NB4 (cell line): ENCODE results near the gene CNKSR3.

Experiments used
- CTCF ChIP-seq: IDR thresholded peaks from one replicate; pipeline ENCODE4 v1.5.1; 2012; ENCODE audit warnings: low read depth, low read length
- POLR2A ChIP-seq: IDR thresholded peaks from 2 replicates; pipeline ENCODE4 v1.6.1; 2011; ENCODE audit warnings: mild to moderate bottlenecking; ENCODE audit not compliant: insufficient read length; ENCODE audit errors: extremely low read depth

DNA sequence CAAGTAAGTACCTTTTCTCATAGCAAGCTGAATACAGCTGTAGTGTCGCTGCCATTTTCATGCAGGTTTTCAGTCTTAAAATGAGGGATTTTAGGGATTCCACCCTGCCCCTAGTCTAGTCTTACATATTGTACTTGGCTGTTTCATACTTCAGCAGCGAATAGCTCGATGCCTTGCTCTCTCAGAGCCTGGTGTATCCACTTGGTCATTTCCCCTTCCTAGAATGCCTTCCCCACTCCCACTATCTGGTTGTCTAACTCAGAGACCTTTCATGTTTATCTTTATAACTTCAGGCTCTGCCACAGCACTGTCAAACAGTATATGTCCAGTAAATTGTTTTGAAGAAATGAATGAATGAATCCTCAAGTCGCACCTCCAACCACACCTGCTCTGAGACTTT is 132.8 kb downstream of the CNKSR3 start:
- TF ChIP-seq CTCF (no peak), POLR2A (no peak)
